Left cardiac atrium (tissue), 4 donors: ENCODE data around the gene CSMD2. TPM values are rescaled to one million over a fixed set of nuclear protein-coding genes. Genes with fewer than 3 reads are reported as not detected.

ENCODE experiments used
- ATAC-seq, 2 donors: fragments of 200-7000 bp; cut with Tn5 transposase; one replicate each; pipeline ENCODE4 v1.9.1; 2020; ENCODE audit warnings: mild to moderate bottlenecking in 2 of 2, moderate library complexity in 2 of 2
- DNase-seq: peaks from one replicate; pipeline ENCODE4 v3.0.0-alpha.2; 2020
- intact Hi-C, 2 donors: fragments of 100-400 bp; cut with DNase I; formaldehyde crosslinking; loops; one replicate each; pipeline versions ENCODE4 v1.14.1 to v1.15.1; 2022 to 2023
- total RNA-seq, 2 donors: library from RNA; stranded (reverse); fragmentation: NEBNext Ultra II Directional; extraction: Animal tissue kit (Norgen Biotek cat#: 25700); gene quantifications; one replicate each; pipeline ENCODE4 v1.2.1, GENCODE V29; 2021
- donor health status: DM: no; HTN: yes; CAD: no.
- donor health status: DM: no; HTN: yes; CAD: no; lungs with severe emphysema.
- donor health status: DM: yes; HTN: yes; CAD: no.
- donor health status: Dilated cardiomyopathy.

CSMD2 gene
- total RNA-seq, 2 donors from 2014 or later, result 0.29 to 0.58 TPM

DNA sequence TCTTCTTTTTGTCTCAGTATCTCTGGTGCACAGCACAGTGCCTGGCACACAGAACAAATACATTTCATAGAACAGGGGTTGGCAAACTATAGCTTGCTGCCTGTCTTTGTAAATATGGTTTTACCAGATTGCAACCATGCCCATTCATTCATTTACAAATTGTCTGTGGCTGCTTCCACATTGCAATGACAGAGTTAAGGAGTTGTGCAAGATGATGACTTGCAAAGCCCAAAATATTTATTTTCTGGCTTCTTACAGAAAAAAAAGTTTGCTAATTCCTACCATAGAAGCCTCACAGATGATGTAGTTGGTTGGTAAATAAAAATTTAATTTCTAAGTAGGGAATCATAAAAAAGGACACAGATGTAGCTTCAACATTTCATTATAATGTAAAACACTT lies 312.3 kb downstream of the CSMD2 start:
- DNase-seq (no peak), ATAC-seq (no peak)
- intact Hi-C loops, result no loop called here

DNA sequence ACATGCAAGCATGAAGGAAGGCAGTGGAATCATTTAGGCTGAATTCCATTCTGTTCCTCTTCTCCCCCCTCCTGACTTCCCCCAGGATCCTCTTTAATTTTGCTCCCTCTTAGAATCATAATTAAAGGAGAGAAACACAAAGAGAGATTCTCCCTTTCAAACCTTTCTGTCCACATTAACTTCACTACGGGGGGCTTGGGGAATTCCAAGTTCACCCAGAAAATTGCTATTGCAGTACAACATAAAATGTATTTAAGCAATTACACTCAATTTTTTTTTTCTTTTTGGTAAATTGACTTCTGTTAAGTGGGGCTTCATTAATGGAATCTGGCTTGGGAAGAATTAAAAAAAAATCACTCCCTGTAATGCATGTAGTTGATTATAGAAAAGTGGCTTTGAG lies 314.5 kb downstream of the CSMD2 start:
- ATAC-seq (no peak), DNase-seq (no peak)
- intact Hi-C loops, result no loop called here

DNA sequence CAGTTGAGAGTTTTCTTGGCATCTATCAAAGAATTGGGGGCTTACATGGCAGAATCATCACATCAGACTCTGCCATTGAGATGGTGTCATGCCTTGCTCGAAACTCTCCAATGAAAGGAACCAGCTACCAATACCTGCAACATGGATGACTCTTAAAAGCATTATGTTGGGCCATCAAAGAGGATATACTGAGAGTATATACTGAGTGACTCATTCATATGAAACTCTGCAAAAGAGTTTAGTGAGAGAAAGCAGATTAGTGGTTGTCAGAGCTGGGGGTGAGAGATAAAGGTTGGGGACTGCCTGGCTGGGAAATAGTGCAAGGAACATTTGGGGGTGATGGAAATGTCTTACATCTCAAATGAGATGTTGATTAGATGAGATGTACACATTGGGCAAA lies 315.8 kb downstream of the CSMD2 start:
- intact Hi-C loops, result no loop called here
- ATAC-seq, result no peak
- no peak for DNase-seq

GRCh38 chr1:33848205-33848937 lies 316.7 kb downstream of the CSMD2 start:
- intact Hi-C loops, result no loop called here
- no peak for ATAC-seq
- DNase-seq, result no peak

GRCh38 chr1:33846861-33847260 lies 318.2 kb downstream of the CSMD2 start:
- DNase-seq (no peak), ATAC-seq (no peak)
- intact Hi-C loops, result no loop called here

GRCh38 chr1:33844166-33844565 lies 320.9 kb downstream of the CSMD2 start:
- intact Hi-C loops, result no loop called here
- no peak for ATAC-seq
- no peak for DNase-seq

DNA sequence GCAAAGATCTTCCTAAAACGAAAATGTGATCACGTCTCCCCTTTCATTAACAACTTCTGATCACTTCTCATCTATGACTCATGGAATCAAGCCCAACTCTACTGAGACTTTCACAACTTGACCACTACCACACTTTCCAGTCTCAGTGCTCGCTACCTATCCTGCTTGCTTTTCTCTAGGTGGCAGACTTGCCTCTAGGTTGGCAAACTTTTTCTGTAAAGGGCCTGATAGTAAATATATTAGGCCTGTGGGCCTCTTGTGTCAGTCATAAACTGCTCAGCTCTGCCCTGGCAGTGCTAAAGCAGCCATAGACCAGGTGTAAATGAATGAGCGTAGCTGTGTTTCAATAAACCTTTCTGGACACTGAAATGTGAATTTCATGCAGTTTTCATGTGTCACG lies 322.7 kb downstream of the CSMD2 start:
- DNase-seq, result no peak
- intact Hi-C loops, result no loop called here

DNA sequence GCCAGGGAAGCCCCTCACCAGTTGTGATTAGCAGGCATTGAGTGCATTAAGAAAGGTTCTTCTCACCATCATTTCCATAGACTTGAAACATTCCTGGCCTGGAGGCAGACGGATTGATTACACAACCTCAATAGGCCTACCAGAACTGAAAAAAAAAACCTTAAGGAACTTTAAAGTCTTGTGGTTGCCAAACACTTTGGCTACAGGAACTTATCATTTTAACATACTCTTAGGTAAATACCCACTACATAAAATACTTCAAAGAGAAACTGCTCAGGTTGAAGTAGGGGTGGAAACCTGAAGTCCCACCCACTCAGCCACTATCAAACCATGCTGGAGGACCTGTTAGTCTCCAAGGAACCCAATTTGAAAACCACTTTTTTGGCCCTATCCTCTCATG lies 323.5 kb downstream of the CSMD2 start:
- intact Hi-C loops, result no loop called here
- no peak for DNase-seq
- ATAC-seq, result no peak

More for the DNA sequence above, 322.7 kb downstream of the CSMD2 start:
- no peak for ATAC-seq

DNA sequence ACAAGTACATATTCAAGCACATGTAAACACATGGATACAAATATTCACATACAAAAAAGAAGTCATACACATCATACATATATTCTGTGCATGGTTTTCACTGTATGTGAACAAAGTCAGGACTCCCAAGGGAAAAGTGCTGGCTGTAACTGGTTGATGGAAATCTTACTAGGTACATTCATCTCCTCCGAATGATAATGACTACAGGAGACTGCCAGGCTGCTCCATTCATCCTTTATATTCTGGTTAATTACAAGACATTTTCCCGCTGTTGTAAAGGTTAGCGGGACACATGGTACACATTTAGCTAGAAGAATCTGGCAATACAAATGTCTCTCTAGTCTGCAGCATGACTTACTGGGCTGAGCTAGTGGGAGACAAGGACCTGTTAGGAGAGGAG lies 327.4 kb downstream of the CSMD2 start:
- ATAC-seq, result no peak
- intact Hi-C loops, result no loop called here
- no peak for DNase-seq

- ATAC-seq, result no peak
- intact Hi-C loops, result no loop called here
- no peak for DNase-seq
Observed at GRCh38 chr1:33836911-33837310, 328.1 kb downstream of the CSMD2 start.

GRCh38 chr1:33828654-33829053 lies 336.4 kb downstream of the CSMD2 start:
- DNase-seq (no peak), ATAC-seq (no peak)
- intact Hi-C loops, result no loop called here

- intact Hi-C loops, result no loop called here
- DNase-seq, result no peak
- no peak for ATAC-seq
Observed at GRCh38 chr1:33828059-33828458, 337.0 kb downstream of the CSMD2 start.

DNA sequence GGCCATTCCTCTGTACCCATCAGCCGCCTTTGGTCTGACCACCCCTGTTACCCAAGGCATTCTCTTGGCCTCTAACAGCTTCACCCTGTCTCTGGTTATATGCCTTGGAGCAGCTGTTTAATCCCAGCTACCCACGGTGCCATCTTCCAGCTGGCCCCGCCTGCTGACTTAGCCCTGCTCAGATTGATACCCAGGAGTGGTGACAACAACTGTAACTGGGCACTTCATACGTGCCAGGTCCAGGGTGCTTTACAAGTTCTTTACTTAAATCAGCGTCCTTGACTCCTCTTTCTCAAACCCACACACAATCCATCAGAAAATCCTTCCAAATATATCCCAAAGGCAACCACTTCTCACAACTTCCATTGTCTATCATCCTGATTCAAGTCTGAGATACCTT lies 338.3 kb downstream of the CSMD2 start:
- intact Hi-C loops, result no loop called here
- DNase-seq, result no peak

DNA sequence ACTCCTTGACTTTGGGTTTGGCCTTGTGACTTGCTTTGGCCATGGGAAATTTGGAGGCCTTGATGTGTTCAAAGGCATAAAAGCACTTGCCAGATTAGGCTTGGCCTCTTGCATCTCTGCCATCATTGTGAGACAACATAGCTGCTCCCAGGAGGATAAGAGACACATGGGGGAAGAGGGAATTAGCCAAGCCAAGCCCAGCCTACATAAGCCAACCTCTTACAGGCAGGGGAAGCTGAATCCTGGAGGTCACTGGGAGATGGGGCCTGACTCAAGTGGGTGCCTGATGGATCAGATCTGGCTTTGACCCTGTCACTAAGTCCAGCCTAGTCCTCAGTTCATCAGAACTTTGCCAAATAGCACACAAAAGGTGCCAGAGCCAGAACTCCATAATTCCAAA lies 338.7 kb downstream of the CSMD2 start:
- DNase-seq (no peak), ATAC-seq (no peak)
- intact Hi-C loops, result no loop called here

More for the DNA sequence above, 338.3 kb downstream of the CSMD2 start:
- ATAC-seq, result no peak

GRCh38 chr1:33825506-33825905 lies 339.5 kb downstream of the CSMD2 start:
- intact Hi-C loops, result no loop called here
- ATAC-seq, result no peak
- no peak for DNase-seq

DNA sequence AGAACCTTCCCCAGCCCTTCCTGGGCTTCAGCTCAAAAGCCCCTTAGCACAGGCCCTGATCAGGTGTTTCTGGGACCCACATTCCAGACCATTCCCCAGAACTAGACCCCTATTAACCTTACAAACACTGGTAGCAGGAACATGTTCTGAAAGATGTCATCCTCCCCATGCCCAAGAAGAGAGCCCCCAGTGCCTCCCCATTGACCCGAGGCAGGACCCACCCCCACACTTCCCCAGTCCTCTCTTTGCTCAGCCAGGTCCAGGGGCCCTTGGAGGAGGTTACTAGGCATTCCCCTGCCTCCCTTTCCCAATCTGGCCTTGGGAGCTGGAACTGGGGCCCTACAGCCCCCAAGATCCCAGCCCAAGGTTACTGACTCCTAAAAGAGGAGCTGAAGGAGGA lies 340.1 kb downstream of the CSMD2 start:
- DNase-seq, result no peak

DNA sequence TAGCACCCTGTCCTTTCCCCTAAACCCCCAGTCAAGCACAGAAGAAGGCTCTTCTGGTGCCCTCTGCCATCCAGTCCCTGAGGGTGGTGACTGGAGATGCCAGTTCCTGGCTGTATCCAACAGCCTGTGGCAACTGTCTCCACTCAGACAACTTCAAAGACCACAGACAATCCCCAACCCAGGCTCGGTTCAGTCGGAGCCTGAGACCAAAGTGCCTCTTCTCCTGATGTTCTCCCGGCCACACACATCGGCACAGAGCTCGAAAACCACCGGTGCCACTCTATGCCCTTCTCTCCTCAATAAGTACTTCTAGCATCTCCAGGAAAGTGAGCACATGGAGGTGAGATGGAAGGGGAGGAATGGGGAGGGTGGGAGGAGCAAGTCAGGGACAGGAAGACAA lies 340.7 kb downstream of the CSMD2 start:
- no peak for DNase-seq
- ATAC-seq, result no peak
- intact Hi-C loops, result no loop called here

More for the DNA sequence above, 340.1 kb downstream of the CSMD2 start:
- ATAC-seq, result no peak
- intact Hi-C loops, result no loop called here

GRCh38 chr1:33823830-33824229 lies 341.2 kb downstream of the CSMD2 start:
- ATAC-seq (no peak), DNase-seq (no peak)
- intact Hi-C loops, result no loop called here

DNA sequence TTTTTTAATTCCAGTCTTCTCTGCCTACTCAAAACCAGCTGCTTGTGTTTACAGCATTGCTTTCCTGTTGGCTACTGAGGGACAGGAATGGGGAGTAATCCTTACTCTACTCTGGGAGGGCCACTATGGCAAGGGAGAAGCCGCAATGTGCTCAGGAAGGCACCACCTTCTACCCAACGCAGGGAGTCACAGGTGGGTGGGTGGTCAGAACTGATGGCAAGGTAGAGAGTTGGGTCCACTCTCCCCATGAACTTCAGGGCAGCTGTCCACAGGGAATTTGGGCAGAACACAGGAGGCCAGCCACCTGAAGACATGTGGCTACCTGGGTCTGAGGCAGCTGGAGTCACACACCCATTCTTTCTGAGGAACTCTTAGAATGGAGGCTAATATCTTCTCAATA lies 341.6 kb downstream of the CSMD2 start:
- intact Hi-C loops, result no loop called here
- DNase-seq (no peak), ATAC-seq (no peak)

DNA sequence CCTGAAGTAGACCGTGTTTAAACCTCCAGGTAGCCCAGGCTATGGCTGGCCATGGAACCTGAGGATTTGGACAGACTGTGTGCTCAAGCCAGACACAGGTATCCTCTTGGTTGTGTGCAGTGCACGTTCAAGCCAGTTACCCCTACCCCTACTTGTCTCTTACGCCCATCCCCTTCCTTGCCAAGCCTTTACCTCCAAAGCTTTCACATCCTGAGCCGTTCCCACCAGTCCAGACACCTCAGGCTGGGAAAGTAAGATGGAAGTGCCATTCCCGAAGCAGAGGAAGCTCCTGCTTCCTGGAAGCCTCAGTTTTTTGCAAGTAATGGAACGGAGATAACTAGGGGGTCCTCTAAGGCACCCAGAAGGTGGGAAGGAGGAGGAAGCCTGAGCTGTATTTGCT lies 342.6 kb downstream of the CSMD2 start:
- DNase-seq (no peak), ATAC-seq (no peak)
- intact Hi-C loops, result no loop called here

DNA sequence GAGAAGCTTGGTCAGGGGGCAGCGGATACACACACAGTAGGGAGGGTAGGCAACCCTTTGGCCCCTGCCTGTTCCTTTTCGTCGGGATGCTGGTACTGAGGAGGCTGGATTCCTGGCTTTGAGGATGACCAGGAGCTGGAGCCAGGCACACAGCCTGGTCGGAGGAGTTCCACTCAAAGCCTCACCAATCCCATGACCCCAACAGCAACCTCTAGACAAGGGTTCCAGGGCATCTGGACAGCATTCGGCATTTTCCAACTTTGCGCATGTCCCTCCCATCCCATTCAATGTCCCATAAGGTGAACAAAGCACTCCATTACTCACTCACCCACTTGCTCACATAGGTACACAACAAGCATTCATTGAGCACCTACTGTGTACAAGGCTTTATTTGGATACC lies 343.7 kb downstream of the CSMD2 start:
- DNase-seq, result no peak
- no peak for ATAC-seq
- intact Hi-C loops, result no loop called here

DNA sequence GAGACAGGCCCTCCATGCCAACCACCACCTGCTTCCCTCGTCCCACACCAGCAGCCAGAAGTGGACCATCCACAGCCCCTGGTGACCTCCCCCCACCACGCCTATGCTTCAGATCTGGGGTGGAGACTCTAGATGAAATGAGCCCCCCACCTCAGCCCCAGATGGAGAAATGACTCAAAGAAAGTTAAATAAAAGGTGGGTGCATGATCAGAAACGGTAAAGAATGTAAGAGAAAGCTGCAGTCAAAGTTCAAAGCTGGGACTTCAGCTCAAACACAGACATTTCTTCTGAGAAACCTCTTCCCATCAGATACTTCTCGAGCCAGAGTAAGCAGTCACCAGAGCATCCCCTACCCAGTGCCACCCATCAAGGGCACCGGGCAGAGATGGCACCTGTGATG lies 344.2 kb downstream of the CSMD2 start:
- DNase-seq (no peak), ATAC-seq (no peak)
- intact Hi-C loops, result no loop called here
